Right renal cortex interstitium (tissue), 3 donors: Measurements from ENCODE around the gene SIK2. TPM values are rescaled to one million over a fixed set of nuclear protein-coding genes. Genes with fewer than 3 reads are reported as not detected.

Experiments used
- DNase-seq, 3 donors: peaks; one replicate each; pipeline ENCODE4 v3.0.0-alpha.2; 2013; ENCODE audit warnings: low read depth in 3 of 3, low spot score in 2 of 3
- polyA plus RNA-seq, 3 donors: library from polyadenylated mRNA; unstranded; fragments of 120-200 nt; gene quantifications; one replicate each; pipeline ENCODE4 v1.2.1, GENCODE V29; 2013; ENCODE audit not compliant: insufficient read length in 3 of 3

SIK2 gene
- 10 to 100 TPM; 19.8 to 20.9 (median 20.5) TPM for polyA plus RNA-seq

DNA sequence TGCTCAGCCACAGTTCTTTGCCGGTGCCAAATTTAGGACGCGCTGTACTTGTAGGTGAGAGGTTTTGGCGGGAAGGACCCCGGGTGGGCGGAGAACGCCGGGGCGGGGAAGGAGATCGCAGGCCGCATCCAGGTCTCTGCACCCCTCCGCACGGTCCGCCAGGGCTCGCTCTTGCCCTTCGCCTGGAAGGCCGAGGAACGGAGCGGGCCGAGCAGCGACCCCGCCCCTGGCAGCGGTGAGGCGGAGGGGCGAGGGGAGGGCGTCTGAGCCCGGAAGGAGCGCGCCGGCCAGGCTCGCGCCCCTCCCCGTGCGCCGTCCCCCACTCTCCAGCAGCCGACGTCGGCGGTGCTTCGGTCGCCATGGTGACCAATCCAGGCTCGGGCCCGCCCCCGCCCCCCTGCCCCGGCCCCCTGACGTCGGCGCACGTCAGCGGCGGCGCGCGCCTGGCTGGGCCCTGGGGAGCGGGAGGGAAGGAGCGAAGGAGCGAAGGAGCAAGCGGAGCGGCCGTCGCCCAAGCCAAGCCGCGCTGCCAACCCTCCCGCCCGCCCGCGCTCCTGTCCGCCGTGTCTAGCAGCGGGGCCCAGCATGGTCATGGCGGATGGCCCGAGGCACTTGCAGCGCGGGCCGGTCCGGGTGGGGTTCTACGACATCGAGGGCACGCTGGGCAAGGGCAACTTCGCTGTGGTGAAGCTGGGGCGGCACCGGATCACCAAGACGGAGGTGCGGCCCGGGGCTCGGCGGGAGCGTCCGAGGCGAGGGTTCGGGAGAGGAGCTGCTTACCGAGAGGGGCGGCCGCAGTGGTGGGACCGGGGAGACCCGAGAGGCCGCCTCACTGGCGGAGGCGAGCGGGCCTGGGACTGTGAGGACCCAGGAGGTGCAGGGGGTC is at the start of gene SIK2:
TSS of gene SIK2 (plus strand) at position 471 of the 886 bp plus-strand sequence. CDS start at position 586, 115 bp downstream.
- peak; percentile 79 to 91 (median 88) for DNase-seq

DNA sequence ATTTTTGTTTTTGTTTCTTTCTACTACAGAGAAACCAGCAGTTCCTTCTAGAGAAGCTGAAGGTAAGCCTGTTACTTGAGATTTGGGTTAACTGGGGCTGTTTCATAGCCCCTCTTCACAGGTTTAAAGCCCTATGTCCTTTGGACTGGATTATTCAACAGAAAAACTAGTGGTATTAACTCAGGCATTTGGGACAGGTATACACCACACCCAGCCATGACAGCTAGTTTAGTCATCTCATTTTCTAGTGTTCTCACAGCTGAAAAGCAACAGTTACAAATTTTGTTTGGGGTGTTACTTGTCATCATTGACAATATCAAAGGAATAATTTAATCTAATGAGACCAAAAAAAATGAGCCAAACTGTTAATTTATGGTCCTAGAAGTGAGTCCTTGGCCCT is 47.7 kb upstream of the SIK2 start:
- no peak for DNase-seq

DNA sequence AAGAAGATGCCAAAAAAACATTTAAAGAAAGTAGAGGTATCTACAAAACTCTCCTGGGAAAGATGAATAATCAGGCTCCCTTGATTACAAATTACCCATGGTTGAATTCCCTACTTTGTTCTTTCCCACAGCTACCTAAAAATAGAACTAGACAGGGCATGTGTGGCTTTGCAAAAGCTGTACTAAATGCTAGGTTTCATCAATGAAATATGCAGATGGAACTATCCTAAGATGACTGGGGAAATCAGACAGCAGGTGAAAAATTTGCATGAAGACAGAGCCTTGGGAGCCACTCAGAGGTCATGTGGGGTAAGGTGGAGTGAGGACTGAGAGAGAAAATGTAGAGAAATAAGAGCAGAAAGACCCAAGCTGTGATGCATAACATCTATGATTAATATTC is 47.0 kb upstream of the SIK2 start:
- DNase-seq: no peak

DNA sequence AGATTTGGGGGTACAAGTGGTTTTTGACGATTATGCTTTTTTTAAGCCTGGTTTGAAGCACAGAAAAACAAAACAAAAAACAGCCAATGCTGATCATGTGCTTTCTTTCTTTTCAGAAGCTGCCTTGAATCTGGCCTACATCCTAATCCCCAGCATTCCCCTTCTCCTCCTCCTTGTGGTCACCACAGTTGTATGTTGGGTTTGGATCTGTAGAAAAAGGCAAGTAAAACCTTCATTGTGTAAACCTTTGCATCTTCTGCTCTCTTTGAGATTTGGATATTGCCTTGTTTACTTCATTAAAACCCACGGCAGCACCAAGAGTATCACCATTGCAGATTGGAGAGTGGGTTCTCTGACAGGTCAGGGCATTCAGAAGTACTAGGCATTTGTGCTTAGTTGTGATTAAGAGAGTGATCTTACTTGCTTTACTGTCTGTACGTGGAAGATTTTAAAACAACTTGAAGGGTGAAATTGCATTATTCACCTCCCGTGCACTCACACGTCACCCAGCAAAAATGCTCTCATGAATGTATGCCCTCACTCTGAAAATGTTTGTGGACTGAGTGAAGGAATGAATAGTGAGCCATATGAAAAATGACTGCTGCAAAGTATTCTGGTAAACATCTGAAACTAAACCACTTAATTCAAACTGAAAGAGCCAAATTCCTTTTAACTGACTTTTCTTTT is 44.7 kb upstream of the SIK2 start:
- DNase-seq: no peak

- DNase-seq: no peak
Observed at GRCh38 chr11:111559800-111560464, 42.3 kb upstream of the SIK2 start.

- no peak for DNase-seq
Observed at GRCh38 chr11:111560800-111561199, 41.4 kb upstream of the SIK2 start.

- no peak for DNase-seq
Observed at GRCh38 chr11:111561306-111561705, 40.9 kb upstream of the SIK2 start.

DNA sequence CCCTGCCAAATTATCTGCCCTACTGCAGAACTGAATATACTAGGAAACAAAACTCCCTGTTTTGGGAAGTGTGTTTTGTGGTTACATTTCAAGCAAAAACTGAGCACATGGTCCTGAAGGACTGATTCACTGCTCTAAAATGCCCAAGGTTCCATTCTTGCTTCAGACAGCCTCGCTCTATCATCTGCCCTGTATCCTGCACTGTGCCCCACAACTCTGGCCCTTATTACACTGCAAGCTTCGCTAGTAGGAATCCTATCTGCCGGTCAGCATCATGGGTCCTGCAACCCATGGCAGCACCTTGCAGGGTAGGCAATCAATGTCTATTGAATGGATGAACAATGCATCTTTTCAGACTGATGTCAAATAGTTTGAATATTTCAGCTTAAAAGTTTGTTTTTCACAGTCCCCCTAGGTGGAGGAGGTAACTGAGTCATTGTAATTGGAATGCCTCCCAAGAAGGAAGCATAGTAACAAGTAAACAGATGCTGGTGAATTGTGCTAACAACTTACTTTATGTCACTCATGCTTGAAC is 40.4 kb upstream of the SIK2 start:
- no peak for DNase-seq

DNA sequence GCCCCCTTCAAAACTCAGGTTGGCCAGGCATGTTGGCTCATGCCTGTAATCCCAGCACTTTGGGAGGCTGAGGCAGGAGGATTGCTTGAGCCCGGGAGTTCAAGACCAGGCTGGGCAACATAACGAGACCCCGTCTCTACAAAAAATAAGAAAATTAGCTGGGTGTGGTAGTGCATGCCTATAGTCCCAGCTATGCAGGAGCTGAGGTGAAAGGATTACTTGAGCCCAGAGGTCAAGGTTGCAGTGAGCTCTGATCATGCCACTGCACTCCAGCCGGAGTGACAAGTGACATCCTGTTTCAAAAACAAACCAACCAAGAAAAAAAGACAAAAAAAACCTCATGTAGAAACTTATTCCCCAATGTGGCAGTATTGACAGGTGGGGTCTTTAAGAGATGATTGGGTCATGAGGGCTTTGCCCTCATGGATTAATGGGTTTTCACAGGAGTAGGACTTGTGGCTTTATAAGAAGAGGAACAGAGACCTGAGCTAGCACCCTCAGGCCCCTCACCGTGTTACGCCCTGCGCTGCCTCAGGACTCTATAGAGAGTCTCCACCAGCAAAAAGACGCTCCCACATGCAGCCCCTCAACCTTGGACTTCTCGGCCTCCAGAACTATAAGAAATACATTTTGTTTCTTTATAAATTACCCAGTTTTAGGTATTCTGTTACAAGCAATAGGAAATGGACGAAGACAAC is 39.4 kb upstream of the SIK2 start:
- no peak for DNase-seq

GRCh38 chr11:111565114-111565720 is 37.0 kb upstream of the SIK2 start:
- peak in 1 of 3 donors; percentile 61 for DNase-seq

DNA sequence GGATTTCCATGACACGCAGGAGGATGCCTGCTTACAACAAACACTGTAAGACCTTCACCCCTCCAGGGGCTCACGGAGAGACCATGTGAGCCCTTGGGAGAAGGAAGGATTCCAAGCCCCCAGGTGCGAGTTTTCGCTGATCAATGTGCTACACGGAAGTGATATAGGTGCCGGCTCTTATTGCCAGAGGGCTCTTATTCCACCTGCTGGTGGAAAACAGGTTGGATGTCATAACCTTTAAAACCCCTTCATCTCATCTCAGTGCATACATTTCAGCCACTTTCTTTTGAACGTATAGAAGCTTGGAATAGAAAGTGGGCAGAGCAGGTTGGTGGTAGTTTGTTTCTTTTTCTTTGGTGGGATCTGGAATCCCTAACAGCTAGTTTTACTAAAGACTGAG is 35.9 kb upstream of the SIK2 start:
- no peak for DNase-seq

- no peak for DNase-seq
Observed at GRCh38 chr11:111569476-111569875, 32.8 kb upstream of the SIK2 start.

DNA sequence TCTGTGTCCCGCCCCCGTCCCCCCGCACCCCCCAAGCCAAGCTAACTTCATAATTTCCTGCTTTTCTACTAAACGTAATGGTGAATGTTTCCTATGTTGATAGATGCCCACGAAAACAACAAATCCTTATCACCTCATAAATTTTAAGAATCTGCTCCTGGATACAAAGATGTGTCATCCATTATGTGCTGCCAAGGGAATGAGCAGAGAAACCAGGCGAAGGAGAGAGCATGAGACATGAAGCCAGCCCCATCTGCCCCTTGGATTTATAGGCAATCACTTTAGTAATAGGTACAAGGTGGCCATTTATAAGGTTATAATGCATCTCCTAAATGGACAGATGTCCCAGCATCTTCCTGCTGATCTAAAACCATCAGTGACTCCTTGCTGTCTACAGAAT is 31.5 kb upstream of the SIK2 start:
- DNase-seq: no peak

DNA sequence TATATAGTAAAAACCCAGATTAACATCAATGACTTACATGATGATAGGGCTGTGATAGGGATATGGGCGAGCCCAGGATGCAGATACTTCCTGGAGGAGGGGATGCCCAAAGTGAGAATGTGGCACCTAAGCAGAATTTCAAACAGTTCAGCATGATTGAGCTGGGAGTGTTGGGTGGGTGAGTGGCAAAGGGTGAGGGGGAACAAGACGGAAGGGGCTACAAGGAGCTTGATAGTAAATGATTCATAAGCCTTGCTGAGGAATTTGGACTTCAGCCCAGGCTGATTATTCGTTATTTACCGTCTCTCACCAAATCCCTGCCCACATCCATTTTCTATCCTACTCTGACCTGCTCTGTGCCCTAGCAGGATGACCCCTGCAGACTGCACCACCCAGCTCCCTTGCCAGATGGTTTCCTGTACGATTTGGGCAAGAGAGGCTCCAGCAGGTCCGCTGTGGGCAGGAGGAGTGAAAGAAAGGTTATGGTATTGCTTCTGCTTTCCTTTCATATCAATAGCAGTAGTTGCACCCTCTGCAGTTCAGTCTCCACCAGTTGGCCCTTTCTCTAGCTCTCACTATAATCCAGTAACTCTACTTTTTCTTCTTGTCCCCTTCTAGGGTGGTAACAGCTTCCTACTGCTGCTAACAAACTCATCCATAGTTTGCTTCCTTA is 30.3 kb upstream of the SIK2 start:
- no peak for DNase-seq

GRCh38 chr11:111572581-111572980 is 29.7 kb upstream of the SIK2 start:
- DNase-seq: no peak

DNA sequence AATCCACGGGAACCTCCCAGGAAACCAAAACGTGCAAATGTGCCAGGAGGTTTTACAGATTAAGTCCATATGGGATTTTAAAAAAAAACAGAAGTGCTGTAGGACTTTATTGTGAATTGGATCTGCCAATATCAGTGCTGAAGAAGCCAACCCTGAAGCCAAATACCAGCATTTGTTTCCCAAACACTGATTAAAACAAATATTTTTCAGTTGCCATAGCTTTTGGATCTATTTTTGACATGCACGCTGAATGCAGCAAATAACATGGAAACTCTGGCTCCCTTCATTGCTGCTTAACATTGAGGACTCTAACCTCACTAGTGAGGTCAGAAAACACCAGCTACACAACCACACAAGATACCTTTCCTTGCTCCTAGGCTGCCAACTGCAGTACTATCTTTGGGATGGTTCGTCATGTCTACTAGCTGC is 28.4 kb upstream of the SIK2 start:
- no peak for DNase-seq

DNA sequence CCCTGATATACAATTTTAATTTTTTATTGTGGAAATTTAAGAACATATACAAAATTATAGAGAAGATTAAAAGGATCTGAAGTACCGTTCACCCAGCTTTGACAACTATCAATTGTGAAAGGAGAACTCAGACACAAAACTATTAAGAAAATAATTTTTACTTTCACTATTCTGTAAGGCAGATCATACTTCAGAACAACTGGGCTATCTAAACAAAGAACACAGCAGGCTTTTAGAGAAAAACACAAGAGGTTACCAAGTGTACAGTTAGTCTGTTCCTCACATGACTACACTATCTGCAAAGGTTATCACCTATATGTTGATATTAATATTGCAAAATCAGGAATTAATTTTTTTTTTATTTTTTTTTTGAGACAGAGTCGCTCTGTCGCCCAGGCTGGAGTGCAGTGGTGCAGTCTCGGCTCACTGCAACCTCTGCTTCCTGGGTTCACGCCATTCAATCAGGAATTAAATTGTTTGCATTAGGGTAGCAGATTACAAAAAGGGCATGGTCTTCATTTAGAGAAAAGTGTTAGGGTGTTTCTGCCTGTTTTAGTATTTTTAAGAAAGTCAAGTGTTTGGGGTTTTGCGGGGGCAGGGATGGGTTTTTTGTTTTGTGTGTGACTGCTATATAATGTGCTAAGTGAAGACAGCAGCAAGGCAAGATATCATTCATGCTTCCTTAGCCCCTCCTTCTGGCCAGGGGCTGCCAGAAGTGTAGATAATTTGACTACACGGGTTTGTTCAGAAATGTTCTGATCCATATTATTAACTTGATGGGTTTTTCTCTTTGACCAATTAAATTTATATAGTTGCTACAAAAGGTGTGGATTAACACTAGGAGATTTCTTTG is 27.6 kb upstream of the SIK2 start:
- DNase-seq: no peak

- DNase-seq: no peak
Observed at GRCh38 chr11:111575740-111576139, 26.5 kb upstream of the SIK2 start.

DNA sequence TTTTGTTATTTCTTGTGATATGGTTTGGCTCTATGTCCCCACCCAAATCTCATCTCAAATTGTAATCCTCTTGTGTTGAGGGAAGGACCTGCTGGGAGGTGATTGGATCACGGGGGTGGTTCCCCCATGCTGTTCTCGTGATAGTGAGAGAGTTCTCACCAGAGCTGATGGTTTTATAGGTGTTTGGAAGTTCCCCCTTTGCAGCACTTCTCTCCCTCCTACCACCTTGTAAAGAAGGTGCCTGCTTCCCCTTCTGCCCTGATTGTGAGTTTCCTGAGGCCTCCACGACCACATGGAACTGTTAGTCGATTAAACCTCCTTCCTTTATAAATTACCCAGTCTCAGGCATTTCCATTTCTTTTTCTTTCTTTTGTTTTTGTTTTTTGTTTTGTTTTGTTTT is 24.4 kb upstream of the SIK2 start:
- DNase-seq: no peak
